GM19468 (cell line): Measurements from ENCODE around the gene SERPIND1.

Experiments
- ATAC-seq: cut with Tn5 transposase; IDR thresholded peaks from one replicate; pipeline ENCODE4 v1.9.1; 2021; ENCODE audit warnings: mild to moderate bottlenecking, moderate library complexity, moderate number of reproducible peaks; ENCODE audit not compliant: unreplicated experiment; ENCODE audit errors: extremely low read depth

SERPIND1 gene

DNA sequence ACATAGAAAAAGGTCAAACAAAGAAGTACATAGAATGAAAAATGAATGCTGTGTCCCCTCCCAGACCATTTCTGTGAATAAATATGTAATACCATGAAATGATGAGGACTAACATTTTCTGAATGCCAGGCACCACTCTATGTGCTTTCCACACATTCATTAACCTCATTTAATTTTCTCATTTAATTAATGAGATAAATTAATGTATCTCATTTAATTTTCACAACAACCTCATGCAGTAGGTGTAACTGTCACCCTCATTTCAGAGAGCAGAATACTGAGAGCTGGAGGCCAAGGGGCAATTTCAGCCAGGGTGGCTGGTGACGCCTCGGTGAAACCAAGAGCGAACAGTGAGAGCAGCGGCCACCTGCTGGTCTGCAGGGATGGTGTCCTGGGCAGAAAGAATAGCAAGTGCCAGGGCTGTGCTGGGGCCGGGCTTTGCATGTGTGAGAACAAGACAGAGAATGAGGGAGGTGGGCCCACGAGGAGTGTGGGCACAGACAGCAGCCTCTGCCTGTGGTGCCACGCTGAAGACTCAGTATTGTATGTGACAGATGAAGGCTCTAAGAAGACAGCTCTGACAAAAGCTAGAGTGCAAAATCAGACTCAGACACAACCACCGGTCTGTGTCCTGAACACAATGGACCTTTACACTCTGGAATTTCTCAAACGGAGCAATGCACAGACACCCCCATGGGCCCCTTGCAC, 1.8 kb upstream of the SERPIND1 start:
- ATAC-seq = no peak

DNA sequence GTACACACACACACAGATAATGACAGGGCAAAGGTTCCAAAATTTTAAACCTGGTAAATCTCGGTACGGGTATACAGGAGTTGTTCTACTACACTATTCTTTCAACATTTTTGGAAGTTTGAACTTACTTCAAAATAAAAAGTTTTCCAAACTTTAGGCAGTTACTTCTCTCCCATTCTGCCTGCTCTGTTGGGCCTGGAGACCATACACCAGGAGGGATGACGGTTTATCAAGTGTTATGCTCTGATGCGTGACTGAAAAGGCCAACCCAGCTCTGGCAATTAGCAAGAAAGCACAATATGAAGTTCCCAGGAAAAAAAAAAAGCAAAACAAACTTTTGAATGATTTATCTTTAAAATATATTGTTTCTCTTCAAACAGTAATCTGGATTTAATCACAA, 969 bp downstream of the SERPIND1 start:
- ATAC-seq = no peak

DNA sequence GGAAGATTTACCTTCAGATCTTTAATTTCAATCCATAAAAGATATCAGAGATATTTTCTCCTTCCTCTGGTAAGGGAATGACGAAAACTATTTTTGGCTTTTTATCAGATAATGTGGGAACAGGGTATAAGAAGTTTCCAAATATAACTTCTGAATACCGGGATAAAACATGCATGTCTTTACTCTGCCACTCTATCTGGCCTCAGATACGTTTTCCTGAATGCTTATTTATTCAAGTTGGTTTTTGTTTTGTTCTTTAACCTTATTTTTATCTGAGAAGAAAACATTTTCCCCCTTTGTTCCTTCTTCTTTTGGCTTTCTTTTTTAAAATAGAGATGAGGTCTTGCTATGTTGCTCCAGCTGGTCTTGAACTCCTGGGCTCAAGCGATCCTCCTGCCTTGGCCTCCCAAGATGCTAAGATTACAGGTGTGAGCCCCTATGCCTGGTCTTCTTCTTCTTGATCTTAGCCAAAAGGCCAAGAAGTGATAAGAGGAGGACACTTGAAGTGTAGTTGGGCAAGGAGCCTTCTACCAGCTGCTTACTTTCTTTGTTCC, 1.5 kb downstream of the SERPIND1 start:
- ATAC-seq = no peak

DNA sequence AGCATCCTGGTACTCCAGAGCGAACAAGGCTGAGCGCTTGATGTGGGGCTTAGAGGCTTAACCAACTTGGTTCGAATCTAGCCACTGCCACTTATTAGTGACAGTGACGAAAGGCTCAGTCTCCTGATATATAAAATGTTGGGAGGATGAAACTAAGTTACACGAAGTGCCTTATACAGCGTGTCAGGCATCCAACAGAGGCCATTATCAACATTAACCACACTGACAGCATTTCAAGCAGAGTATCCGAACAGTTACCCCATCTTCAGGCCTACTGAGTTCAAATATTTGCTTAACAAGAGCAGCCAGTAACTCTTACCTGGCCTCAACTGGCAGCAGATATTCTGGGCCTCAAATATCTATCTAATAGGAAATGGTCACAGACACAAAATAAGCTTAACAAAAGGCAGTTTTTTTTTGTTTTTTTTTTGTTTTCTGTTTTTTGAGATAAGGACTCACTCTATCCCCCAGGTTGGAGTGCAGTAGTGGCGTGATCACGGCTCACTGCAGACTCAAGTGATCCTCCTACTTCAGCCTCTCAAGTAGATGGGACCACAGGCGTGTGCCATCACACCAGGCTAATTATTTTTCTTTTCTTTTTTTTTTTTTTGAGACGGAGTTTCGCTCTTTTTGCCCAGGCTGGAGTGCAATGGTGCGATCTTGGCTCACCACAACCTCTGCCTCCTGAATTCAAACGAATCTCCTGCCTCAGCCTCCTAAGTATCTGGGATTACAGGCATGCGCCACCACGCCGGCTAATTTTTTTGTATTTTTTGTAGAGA, 2.9 kb downstream of the SERPIND1 start:
- ATAC-seq = no peak

DNA sequence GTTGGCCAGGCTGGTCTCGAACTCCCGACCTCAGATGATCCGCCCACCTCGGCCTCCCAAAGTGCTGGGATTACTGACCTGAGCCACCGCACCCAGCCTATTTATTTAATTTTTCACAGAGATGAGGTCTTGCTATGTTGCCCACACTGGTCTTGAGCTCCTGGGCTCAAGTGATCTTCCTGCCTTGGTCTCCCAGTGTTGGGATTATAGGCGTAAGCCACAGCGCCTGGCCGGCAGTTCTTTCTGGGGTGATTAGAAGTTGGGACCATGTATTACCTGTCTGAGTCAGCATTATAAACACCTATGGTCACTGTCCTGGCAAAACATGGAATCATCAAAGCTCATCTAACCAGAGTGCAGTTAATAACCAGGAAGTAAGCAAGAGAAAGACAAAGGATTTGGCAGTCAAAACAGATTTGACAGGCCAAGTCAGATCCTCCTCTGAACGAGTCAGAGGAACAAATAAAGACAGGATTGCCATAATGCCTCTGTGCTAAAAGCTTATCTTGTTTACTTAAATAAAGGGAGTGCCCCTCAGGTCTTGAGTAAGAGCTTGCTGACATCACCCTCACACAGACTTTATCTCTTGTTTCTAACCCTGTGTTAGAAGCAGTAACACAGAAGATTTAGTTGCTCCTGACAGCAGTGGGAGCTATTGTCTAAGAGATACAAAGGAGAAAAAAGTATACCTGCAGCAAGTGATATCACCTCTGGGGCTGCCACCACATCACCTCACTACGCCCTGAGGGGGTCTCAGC, 3.7 kb downstream of the SERPIND1 start:
- ATAC-seq = no peak

DNA sequence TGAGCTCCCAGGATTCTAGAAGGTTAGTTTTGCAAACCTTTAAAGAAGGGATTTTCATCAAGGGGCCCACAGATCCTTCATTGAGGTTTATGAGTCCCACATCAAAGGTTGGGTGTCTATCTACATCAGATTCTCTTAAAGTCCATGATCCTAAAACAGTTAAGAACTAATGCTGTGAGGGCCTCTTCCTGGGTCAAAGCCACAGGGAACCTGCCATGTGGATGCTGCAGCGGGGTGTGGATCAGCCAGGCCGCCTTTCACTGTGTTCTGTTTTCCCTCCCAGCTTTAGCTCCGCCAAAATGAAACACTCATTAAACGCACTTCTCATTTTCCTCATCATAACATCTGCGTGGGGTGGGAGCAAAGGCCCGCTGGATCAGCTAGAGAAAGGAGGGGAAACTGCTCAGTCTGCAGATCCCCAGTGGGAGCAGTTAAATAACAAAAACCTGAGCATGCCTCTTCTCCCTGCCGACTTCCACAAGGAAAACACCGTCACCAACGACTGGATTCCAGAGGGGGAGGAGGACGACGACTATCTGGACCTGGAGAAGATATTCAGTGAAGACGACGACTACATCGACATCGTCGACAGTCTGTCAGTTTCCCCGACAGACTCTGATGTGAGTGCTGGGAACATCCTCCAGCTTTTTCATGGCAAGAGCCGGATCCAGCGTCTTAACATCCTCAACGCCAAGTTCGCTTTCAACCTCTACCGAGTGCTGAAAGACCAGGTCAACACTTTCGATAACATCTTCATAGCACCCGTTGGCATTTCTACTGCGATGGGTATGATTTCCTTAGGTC, 5.3 kb downstream of the SERPIND1 start:
- no peak for ATAC-seq

DNA sequence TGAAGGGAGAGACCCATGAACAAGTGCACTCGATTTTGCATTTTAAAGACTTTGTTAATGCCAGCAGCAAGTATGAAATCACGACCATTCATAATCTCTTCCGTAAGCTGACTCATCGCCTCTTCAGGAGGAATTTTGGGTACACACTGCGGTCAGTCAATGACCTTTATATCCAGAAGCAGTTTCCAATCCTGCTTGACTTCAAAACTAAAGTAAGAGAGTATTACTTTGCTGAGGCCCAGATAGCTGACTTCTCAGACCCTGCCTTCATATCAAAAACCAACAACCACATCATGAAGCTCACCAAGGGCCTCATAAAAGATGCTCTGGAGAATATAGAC, 5.9 kb downstream of the SERPIND1 start:
- no peak for ATAC-seq

DNA sequence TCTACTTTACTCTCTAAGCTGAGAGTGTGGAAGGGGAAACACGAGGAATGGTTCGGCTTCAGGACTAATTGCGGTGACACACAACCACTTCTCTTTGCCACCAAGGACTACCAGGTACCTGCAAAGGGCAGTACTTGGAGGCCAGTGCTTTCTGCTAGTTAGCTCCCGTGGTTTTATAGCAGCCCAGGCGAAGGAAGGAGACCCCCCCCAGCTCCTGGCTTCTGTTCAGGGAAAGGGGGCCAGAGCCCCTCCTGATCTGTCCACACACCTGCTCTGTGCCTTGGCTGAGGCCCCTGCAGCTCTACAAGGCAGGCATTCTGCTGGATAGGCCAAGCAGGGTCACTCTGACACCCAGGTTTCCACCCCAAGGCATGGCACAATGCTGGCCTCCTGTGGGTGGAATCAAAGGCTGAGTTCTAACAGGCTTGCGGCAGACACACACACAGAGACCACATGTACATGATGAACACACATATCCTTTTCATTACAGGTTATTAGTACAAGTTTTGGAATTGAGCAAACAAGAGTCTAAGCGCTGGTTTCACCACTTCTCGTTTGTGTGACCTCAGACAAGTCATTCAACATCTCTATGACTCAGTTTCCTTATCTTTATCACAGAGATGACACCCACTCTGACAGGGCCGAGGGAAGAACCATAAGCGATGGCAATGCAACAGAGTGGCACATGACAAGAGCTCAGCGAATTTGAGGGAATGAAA, 7.5 kb downstream of the SERPIND1 start:
- ATAC-seq = no peak

DNA sequence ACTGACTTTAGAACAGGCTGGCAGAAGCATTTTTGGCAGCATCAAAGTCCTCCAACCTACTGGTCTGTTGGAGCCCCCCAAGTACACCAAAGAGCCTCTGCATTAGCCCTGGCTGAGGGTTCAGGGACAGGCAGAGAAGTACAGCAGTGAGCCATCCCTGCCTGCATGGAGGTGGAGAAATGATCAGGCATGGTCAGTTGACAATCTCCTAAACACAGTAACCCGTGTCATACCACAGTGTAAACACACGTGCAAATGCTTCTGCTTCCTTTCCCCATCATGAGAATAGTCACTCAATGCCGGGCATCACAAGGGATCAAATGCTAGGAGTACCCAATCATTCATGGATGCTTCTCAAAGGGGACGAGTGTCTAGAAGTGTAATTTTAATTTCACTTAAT, 8.2 kb downstream of the SERPIND1 start:
- ATAC-seq = no peak

DNA sequence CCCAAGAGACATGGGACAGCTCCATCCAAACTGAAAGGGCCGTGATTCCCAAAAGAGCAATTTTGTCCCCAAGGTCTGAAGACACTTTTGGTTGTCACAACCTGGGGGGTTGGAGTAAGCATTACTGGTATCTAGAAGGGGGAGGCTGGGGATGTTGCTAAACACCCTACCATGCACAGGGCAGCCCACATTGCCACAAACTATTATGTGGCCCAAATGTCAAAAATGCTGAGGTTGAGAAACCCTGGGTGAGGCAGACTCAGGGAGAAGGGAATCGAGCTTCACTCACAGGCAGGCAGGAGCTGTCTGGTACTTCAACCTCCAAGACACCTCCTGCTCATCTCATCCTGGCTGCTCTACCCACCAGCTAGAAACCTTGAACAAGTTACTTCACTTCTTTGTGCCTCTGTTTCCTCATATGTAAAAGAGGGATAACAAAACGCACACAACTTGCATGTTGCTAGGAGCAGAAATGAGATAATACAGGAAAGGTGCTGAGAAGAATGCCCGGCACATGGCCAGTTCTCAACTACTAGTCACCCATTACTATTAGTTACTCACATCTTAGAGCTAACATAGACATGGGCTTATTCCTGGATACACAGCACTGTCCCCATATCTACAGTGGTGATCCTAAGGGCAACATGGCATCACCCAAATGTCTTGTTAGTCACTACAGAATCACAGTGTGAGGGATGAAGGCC, 8.8 kb downstream of the SERPIND1 start:
- ATAC-seq = no peak

DNA sequence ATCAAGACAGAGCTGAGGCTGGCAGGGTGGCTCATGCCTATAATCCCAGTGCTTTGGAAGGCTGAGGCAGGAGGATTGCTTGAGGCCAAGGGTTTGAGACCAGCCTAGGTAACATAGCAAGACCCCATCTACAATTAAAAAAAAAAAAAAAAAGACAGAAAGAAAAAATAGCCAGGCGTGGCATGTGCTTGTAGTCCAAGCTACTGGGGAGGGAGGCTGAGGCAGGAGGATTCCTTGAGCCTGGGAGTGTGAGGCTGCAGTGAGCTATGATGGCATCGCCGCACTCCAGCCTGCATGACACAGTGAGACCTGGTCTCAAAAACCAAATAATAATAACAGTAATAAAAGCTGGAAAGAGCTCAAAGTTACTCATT, 9.4 kb downstream of the SERPIND1 start:
- ATAC-seq = no peak

DNA sequence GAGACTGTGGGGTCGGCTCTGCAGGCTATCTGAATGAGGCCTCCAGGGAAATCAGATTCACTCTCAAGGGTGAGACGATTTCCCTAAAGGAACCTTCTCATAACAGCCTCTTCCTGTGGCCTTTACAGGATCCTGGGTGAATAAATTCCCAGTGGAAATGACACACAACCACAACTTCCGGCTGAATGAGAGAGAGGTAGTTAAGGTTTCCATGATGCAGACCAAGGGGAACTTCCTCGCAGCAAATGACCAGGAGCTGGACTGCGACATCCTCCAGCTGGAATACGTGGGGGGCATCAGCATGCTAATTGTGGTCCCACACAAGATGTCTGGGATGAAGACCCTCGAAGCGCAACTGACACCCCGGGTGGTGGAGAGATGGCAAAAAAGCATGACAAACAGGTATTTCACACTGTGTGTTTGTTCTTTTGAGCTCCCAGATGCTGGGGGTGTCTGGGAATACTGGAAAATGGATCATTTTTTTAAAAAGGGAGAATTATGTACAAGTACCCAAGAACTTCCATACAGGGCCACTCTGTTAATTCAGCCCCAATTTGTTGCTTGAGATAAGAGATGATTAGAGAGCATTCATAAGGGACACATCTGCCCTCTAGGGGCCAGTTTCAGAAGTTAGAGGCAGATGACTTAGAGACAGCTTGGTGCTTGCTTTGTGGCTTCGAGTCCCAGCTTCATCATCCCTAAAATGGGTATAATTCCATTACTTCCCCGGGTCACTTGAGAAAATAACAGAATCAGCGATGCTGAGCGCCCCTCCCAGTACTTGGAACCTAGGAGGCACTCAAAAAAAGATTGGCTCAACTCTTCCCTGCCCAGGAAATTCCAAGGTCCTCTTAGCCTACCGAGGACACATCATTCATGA, 10.2 kb downstream of the SERPIND1 start:
- ATAC-seq = no peak

DNA sequence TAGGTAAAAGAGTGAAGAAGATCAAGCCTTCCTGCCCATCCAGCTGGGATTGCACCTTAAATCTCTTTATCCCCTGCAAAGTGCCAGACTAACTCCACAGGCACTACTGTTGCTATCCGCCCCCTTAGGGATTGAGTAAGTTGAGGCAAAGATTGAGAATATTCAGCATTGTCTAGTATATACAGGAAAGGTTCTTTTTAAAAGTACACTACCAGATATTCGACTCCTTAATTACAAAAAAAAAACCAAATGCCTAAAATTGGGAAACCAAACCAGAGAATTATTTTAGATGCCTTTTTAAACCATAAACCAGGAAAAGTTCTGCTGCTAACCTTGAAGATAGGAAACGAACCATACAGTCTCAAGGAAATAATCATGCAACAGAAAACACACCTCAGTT, 11.5 kb downstream of the SERPIND1 start:
- no peak for ATAC-seq

DNA sequence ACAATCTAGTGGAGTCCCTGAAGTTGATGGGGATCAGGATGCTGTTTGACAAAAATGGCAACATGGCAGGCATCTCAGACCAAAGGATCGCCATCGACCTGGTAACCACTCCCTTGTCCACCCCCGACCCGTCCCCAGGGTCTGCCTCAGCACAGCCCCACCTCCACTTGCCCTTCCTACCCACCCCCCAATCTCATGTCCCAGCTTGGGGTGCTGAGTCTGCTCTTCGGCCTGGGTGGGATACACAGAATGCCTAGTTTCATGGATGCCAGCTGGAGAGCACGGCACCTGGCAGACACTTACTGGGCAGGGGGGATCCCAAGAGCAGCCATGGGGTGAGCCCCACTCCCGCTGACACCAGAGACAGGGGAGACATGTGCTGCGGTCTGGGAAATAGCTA, 12.1 kb downstream of the SERPIND1 start:
- ATAC-seq = no peak

DNA sequence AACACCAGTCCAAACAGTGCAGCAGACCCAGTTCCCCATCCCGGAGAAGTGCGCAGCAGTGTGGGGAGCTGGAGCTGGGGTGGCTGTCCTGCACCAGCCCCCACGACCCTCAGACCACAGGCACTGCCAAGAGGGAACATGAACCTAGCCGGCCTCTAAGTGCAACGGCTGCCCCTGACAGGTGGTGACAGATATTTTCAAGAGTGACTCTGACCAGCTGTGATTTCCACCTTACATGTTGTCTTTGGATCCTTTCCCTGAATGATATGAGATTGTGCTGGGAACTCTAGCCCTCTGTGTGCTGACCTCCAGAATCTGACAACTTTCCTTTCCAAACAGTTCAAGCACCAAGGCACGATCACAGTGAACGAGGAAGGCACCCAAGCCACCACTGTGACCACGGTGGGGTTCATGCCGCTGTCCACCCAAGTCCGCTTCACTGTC, 12.6 kb downstream of the SERPIND1 start:
- no peak for ATAC-seq

DNA sequence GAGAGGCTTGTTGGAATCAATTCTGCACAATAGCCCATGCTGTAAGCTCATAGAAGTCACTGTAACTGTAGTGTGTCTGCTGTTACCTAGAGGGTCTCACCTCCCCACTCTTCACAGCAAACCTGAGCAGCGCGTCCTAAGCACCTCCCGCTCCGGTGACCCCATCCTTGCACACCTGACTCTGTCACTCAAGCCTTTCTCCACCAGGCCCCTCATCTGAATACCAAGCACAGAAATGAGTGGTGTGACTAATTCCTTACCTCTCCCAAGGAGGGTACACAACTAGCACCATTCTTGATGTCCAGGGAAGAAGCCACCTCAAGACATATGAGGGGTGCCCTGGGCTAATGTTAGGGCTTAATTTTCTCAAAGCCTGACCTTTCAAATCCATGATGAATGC, 13.3 kb downstream of the SERPIND1 start:
- ATAC-seq = no peak

DNA sequence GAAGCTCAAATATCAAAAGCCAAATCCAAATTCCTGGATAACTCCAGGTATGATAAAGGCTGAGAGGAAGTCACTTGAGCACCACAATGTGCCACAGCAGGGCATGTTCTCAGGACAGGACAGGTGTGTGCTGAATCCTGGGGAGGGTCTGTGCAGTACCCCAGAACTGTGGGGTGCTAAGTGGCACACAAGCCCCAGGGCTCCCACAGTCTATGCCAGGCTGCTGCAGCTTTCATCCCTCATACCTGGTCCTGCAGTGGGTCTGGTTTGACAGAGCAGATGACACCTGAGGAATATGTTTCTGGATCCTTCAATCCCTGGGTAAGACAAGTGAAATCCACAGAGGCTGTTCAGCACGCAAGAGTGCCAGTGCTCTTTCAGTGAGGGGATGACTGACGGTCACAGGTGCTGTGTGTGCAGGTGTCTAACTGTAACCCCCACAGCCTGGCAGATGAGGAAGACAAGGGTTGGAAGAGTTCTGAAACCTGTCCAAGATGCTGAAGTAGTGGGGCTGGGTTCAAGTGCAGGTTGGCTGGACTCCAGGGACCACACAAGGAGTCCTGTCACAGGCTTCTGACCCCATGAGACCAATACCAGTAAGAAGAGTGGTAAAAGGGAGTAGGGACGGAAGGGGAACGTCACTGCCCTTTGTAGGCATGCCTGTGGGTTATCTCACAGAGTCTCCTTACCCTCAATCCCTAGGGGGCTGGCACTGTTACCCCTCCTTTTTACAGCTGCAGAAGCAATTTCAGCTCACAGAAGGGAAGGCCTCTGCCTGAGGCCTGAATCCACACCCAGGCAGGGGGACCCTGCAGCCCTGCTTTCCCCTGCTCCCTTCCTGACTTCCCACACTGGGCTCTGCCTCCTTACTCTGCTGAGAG, 14.1 kb downstream of the SERPIND1 start:
- ATAC-seq = no peak
